CD14-positive monocyte (primary cell): ENCODE data around the gene VWA5B2. TPM values are rescaled to one million over a fixed set of nuclear protein-coding genes. Genes with fewer than 3 reads are reported as not detected.

Experiments
- DNase-seq, 3 donors: peaks; one replicate each; pipeline ENCODE4 v3.0.0-alpha.2; 2011 to 2022
- H2AFZ ChIP-seq: 2 replicates; pipeline ENCODE4 v1.6.0; 2012; ENCODE audit warnings: mild to moderate bottlenecking, low read depth, low read length, inconsistent platforms; ENCODE audit not compliant: insufficient read depth, poor library complexity, severe bottlenecking
- H3K27ac ChIP-seq, 2 donors: 1 replicate in 1 of 2; 2 replicates in 1 of 2; pipeline ENCODE4 v1.5.1; 2012 to 2013; ENCODE audit warnings: low read length in 2 of 2, control low read depth in 1 of 2, inconsistent platforms in 1 of 2, low read depth in 1 of 2, mild to moderate bottlenecking in 1 of 2
- H3K27me3 ChIP-seq, 2 donors: one replicate each; pipeline versions ENCODE4 v1.6.0 to v1.6.1; 2011 to 2013; ENCODE audit warnings: low read length in 2 of 2; ENCODE audit not compliant: control insufficient read depth in 2 of 2, insufficient read depth in 2 of 2
- H3K36me3 ChIP-seq, 2 donors: replicated peaks in 1 of 2; 1 replicate in 1 of 2; 2 replicates in 1 of 2; pipeline versions ENCODE4 v1.5.1 to v1.6.1; 2012 to 2013; ENCODE audit warnings: low read length in 2 of 2, control low read depth in 1 of 2, inconsistent platforms in 1 of 2, mild to moderate bottlenecking in 1 of 2; ENCODE audit not compliant: insufficient read depth in 2 of 2, control insufficient read depth in 1 of 2
- H3K4me1 ChIP-seq, 2 donors: 1 replicate in 1 of 2; 2 replicates in 1 of 2; pipeline versions ENCODE4 v1.5.1 to v1.6.1; 2012 to 2013; ENCODE audit warnings: low read length in 2 of 2, control low read depth in 1 of 2, inconsistent platforms in 1 of 2, mild to moderate bottlenecking in 1 of 2, moderate library complexity in 1 of 2; ENCODE audit not compliant: insufficient read depth in 2 of 2, control insufficient read depth in 1 of 2
- H3K4me2 ChIP-seq: replicated peaks from 2 replicates; pipeline ENCODE3; 2012; ENCODE audit warnings: low read length, moderate library complexity, mild to moderate bottlenecking; ENCODE audit not compliant: poor library complexity, severe bottlenecking; ENCODE audit errors: extremely low read depth
- H3K4me3 ChIP-seq, 3 experiments: fragments of 200-600 bp in 1 of 3; sonication (generic) in 1 of 3; replicated peaks in 1 of 3; 1 replicate in 2 of 3; 2 replicates in 1 of 3; pipeline ENCODE4 v1.5.1; 2011 to 2013; ENCODE audit warnings: low read length in 3 of 3, mild to moderate bottlenecking in 3 of 3, control low read depth in 2 of 3, low read depth in 2 of 3, inconsistent platforms in 1 of 3, moderate library complexity in 1 of 3
- H3K79me2 ChIP-seq: 2 replicates; pipeline ENCODE4 v1.6.0; 2012; ENCODE audit warnings: mild to moderate bottlenecking, control low read depth, inconsistent platforms, low read length, moderate library complexity; ENCODE audit not compliant: insufficient read depth
- H3K9ac ChIP-seq: 2 replicates; pipeline ENCODE4 v1.6.0; 2017; ENCODE audit warnings: low read length, mild to moderate bottlenecking; ENCODE audit not compliant: insufficient read depth, poor library complexity, severe bottlenecking
- H3K9me3 ChIP-seq, 2 donors: replicated peaks in 1 of 2; 1 replicate in 1 of 2; 2 replicates in 1 of 2; pipeline versions ENCODE4 v1.5.1 to v1.6.1; 2012 to 2013; ENCODE audit warnings: low read length in 2 of 2, control low read depth in 1 of 2; ENCODE audit not compliant: control insufficient read depth in 1 of 2, insufficient read depth in 1 of 2
- H4K20me1 ChIP-seq: 2 replicates; pipeline ENCODE4 v1.6.0; 2012; ENCODE audit warnings: mild to moderate bottlenecking, low read length, control low read depth, moderate library complexity; ENCODE audit not compliant: insufficient read depth
- H3K27ac Mint-ChIP-seq, 7 donors: one replicate each; pipeline ENCODE4 v1.8.0; 2020; ENCODE audit warnings: mild to moderate bottlenecking in 7 of 7, mixed read lengths in 7 of 7, moderate library complexity in 6 of 7, inconsistent platforms in 2 of 7
- H3K27me3 Mint-ChIP-seq, 3 donors: one replicate each; pipeline ENCODE4 v1.8.0; 2021 to 2022; ENCODE audit warnings: low read depth in 3 of 3, mild to moderate bottlenecking in 3 of 3, mixed read lengths in 3 of 3, moderate library complexity in 3 of 3, inconsistent platforms in 1 of 3
- H3K36me3 Mint-ChIP-seq, 2 donors: one replicate each; pipeline ENCODE4 v1.8.0; 2020; ENCODE audit warnings: mixed read lengths in 2 of 2, inconsistent platforms in 1 of 2, mild to moderate bottlenecking in 1 of 2
- H3K4me1 Mint-ChIP-seq: one replicate; pipeline ENCODE4 v1.8.0; 2020; ENCODE audit warnings: mild to moderate bottlenecking, mixed read lengths
- H3K4me3 Mint-ChIP-seq, 2 donors: one replicate each; pipeline ENCODE4 v1.8.0; 2020; ENCODE audit warnings: mild to moderate bottlenecking in 2 of 2, mixed read lengths in 2 of 2, moderate library complexity in 1 of 2
- H3K9me3 Mint-ChIP-seq, 7 donors: one replicate each; pipeline ENCODE4 v1.8.0; 2020 to 2022; ENCODE audit warnings: mixed read lengths in 7 of 7, mild to moderate bottlenecking in 6 of 7, moderate library complexity in 6 of 7, inconsistent platforms in 2 of 7
- CTCF ChIP-seq: fragments of 200-600 bp; IDR thresholded peaks from one replicate; pipeline ENCODE4 v1.8.0; 2022; ENCODE audit warnings: antibody characterized with exemption, mild to moderate bottlenecking
- WGBS: methylation state at CpG from one replicate; pipeline ENCODE4 v1.1.5; 2013; ENCODE audit warnings: missing lambda C conversion rate; ENCODE audit not compliant: insufficient coverage; 5-methylcytosine and 5-hydroxymethylcytosine counted together
- intact Hi-C, 2 donors: fragments of 100-400 bp; cut with micrococcal nuclease; formaldehyde crosslinking; loops; one replicate each; pipeline versions ENCODE4 v1.15.0 to v1.15.1; 2023
- polyA plus RNA-seq, 3 donors: library from polyadenylated mRNA; depleted of rRNA in 1 of 3; unstranded in 2 of 3; stranded (reverse) in 1 of 3; fragments of 300-500 nt in 2 of 3; fragments of >200 nt in 1 of 3; fragmentation: Illumina TruSeq in 2 of 3; gene quantifications; 1 replicate in 2 of 3; 2 replicates in 1 of 3; pipeline ENCODE4 v1.2.3, GENCODE V29; 2012 to 2021

Gene VWA5B2
- polyA plus RNA-seq, 3 donors = 0.32 TPM; not detected in 2

- DNase-seq = peak; percentile 19 to 52 (median 19)
- peaks cover 0 to 14% (median 6%) of the 10 kb centered on the region in 7 donors for H3K9me3 Mint-ChIP-seq
- H3K4me3 ChIP-seq = no peak overlapping the region
- H3K4me1 Mint-ChIP-seq = peaks cover 8% of the 10 kb centered on the region
- H3K36me3 Mint-ChIP-seq = no peaks in the 10 kb centered on the region
- H3K36me3 ChIP-seq = no peaks in the 10 kb centered on the region
- H3K9ac ChIP-seq = no peak overlapping the region
- WGBS = 0% methylated on average over 1 of the region's 2 CpGs
- H3K9me3 ChIP-seq = peaks cover 0 to 15% of the 10 kb centered on the region in 2 donors
- intact Hi-C loops = loop anchor here in 1 of 2 donors (2.0 kb wide), 1 partner anchor 61 kb away; no protein-coding TSS in a partner anchor
- H3K4me2 ChIP-seq = no peak overlapping the region
- peaks cover 61 to 84% (median 62%) of the 10 kb centered on the region in 3 donors for H3K27me3 Mint-ChIP-seq
- H3K27me3 ChIP-seq = peaks cover 47 to 59% of the 10 kb centered on the region in 2 donors
- peak overlapping the region in 1 of 2 donors; percentile 46 for H3K4me3 Mint-ChIP-seq
- H3K79me2 ChIP-seq = no peaks in the 10 kb centered on the region
- peak; percentile 98 for TF ChIP-seq CTCF
- H3K27ac ChIP-seq = no peak overlapping the region
- no peaks in the 10 kb centered on the region for H4K20me1 ChIP-seq
- no peak overlapping the region for H2AFZ ChIP-seq
- H3K4me1 ChIP-seq = peaks cover 4 to 8% of the 10 kb centered on the region in 2 donors
- no peak overlapping the region for H3K27ac Mint-ChIP-seq
Observed at GRCh38 chr3:184227481-184227935, 1.9 kb upstream of the VWA5B2 start.

GRCh38 chr3:184228376-184229137, 828 bp upstream of the VWA5B2 start:
- no peak for DNase-seq

More at GRCh38 chr3:184228376-184229137, 828 bp upstream of the VWA5B2 start:
- peaks cover 0 to 15% of the 10 kb centered on the region in 2 donors for H3K9me3 ChIP-seq
- peaks cover 8% of the 10 kb centered on the region for H3K4me1 Mint-ChIP-seq
- no peak for TF ChIP-seq CTCF
- H3K4me3 ChIP-seq = no peak overlapping the region
- H3K9me3 Mint-ChIP-seq = peaks cover 0 to 16% (median 6%) of the 10 kb centered on the region in 7 donors
- no peak overlapping the region for H2AFZ ChIP-seq
- intact Hi-C loops = no loop called here
- peaks cover 65 to 87% (median 68%) of the 10 kb centered on the region in 3 donors for H3K27me3 Mint-ChIP-seq
- no peaks in the 10 kb centered on the region for H3K36me3 ChIP-seq
- H3K27ac ChIP-seq = no peak overlapping the region
- H4K20me1 ChIP-seq = no peaks in the 10 kb centered on the region
- H3K4me3 Mint-ChIP-seq = peak overlapping the region in 1 of 2 donors; percentile 76
- peaks cover 4 to 8% of the 10 kb centered on the region in 2 donors for H3K4me1 ChIP-seq
- H3K9ac ChIP-seq = no peak overlapping the region
- no peak overlapping the region for H3K27ac Mint-ChIP-seq
- no peaks in the 10 kb centered on the region for H3K36me3 Mint-ChIP-seq
- H3K27me3 ChIP-seq = peaks cover 50 to 68% of the 10 kb centered on the region in 2 donors
- 33% methylated on average over 3 of the region's 12 CpGs for WGBS
- H3K79me2 ChIP-seq = no peaks in the 10 kb centered on the region
- H3K4me2 ChIP-seq = no peak overlapping the region
